ENCODE measurements around the gene RYR1. TPM values are rescaled to one million over a fixed set of nuclear protein-coding genes. Genes with fewer than 3 reads are reported as not detected.

RYR1 gene
- total and polyA plus RNA-seq, 2 of the 8 experiments (the other 6 are each of a cell fraction or from before 2014, with no cell fraction given), result 5.8 to 11.8 TPM

DNA sequence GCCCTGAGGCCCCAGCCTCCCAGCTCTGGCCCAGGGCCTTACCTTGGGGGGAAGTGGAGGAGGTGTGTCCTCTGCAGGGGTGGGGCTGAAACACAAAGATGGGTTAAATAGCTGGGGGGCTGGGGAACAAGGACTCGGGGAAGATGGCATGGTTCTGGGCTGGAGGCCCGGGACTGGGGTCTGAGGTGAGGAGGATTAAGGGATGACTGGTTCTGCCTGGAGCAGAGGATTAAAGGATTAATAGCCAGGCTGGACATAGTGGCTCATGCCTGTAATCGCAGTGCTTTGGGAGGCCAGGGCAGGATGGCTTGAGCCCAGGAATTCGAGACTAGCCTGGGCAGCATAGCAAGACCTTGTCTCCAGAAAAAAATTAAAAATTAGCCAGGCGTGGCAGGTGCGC is 172.6 kb downstream of the RYR1 start:
- Histone ChIP-seq H3K23me2 (ENCODE audit: low read depth, low read length) (no peaks in the 10 kb centered on the region), H3K56ac (replicated peaks; ENCODE audit: insufficient read length, low read depth, low read length) (no peak overlapping the region), H2BK12ac (ENCODE audit: low read depth, low read length) (0 out of 2 replicates have a peak overlapping the region, but pooled peaks have one; percentile 2), H3K79me1 (ENCODE audit: low read depth, low read length) (no peaks in the 10 kb centered on the region), H4K5ac (ENCODE audit: insufficient read length, low read depth, low read length) (no peak overlapping the region), H3K4me2 (ENCODE audit: insufficient read depth in 1 of 2, low read depth in 2 of 2, low read length in 2 of 2) (no peak overlapping the region), H3K14ac (ENCODE audit: insufficient read length) (no peak overlapping the region), H3K9ac (replicated peaks in 1 of 4; ENCODE audit: extremely low read depth in 1 of 4, low read depth in 3 of 4, low read length in 3 of 4) (no peak overlapping the region), H2BK20ac (ENCODE audit: low read length) (no peak overlapping the region), H2AK5ac (ENCODE audit: low read depth, low read length) (no peak overlapping the region), H2BK5ac (ENCODE audit: low read depth, low read length) (no peak overlapping the region), H2BK120ac (replicated peaks; ENCODE audit: low read depth, low read length) (no peak overlapping the region), H3K18ac (ENCODE audit: extremely low read depth, low read length) (no peak overlapping the region), H4K91ac (replicated peaks; ENCODE audit: insufficient read length, low read length) (no peak overlapping the region), H3K4me3 (ENCODE audit: extremely low read depth in 1 of 4, insufficient read depth in 2 of 4, low read depth in 3 of 4, low read length in 4 of 4) (no peak overlapping the region), H4K8ac (ENCODE audit: extremely low read depth, insufficient read depth, low read length) (no peak overlapping the region), H2BK15ac (ENCODE audit: low read length) (no peak overlapping the region), H4K20me1 (replicated peaks in 1 of 2; ENCODE audit: control insufficient read depth in 1 of 2, insufficient read depth in 2 of 2, low read length in 2 of 2) (no peaks in the 10 kb centered on the region), H3K79me2 (ENCODE audit: control insufficient read depth in 1 of 2, insufficient read depth in 2 of 2, low read length in 2 of 2) (no peaks in the 10 kb centered on the region), H2AFZ (ENCODE audit: low read length) (no peak overlapping the region), H3K27ac (ENCODE audit: low read depth, low read length) (no peak overlapping the region), H3K23ac (ENCODE audit: insufficient read length) (no peak overlapping the region), H3K4ac (replicated peaks; ENCODE audit: insufficient read length, low read depth, low read length) (no peak overlapping the region), H3K4me1 (replicated peaks in 1 of 4; ENCODE audit: control insufficient read depth in 3 of 4, insufficient read depth in 4 of 4, low read length in 3 of 4) (no peaks in the 10 kb centered on the region), H3K27me3 (replicated peaks in 1 of 4; ENCODE audit: control insufficient read depth in 3 of 4, extremely low read depth in 1 of 4, insufficient read depth in 3 of 4, low read length in 3 of 4) (no peaks in the 10 kb centered on the region), H3K36me3 (ENCODE audit: control insufficient read depth in 2 of 4, insufficient read depth in 4 of 4, low read length in 3 of 4) (no peaks in the 10 kb centered on the region), H3K9me3 (ENCODE audit: insufficient read depth in 2 of 2, low read depth in 1 of 2, low read length in 1 of 2) (no peaks in the 10 kb centered on the region)
- FAIRE-seq (no peak), DNase-seq (ENCODE audit: low read depth in 1 of 2, low spot score in 2 of 2) (no peak)
- POLR2A ChIA-PET (ENCODE audit: partially characterized antibody), result interaction anchor here (0.8 to 2.2 kb wide), 3 partner anchors 9 to 13 kb away, joined by 3 to 7 read pairs (median 4); no protein-coding TSS in a partner anchor
- CTCF ChIA-PET (ENCODE audit: partially characterized antibody), result interaction anchor here (1.4 kb wide), 1 partner anchor 12 kb away, joined by 4 read pairs; the partner anchor contains the start of gene EIF3K
- no peak for TF ChIP-seq CBX5 (IDR thresholded peaks at IDR 0.05; ENCODE audit: low read depth, low read length)
- no peak for TF ChIP-seq FOSL1 (IDR thresholded peaks at IDR 0.05; ENCODE audit: insufficient read depth, low read depth, low read length)
- no peak for TF ChIP-seq NRF1 (IDR thresholded peaks at IDR 0.05; ENCODE audit: low read depth, low read length)
- no peak for TF ChIP-seq TBP (IDR thresholded peaks at IDR 0.05; ENCODE audit: low read depth, low read length)
- no peak for TF ChIP-seq BACH1 (IDR thresholded peaks at IDR 0.05; ENCODE audit: low read length)
- no peak for TF ChIP-seq YY1 (IDR thresholded peaks at IDR 0.05; ENCODE audit: low read depth, low read length)
- TF ChIP-seq BCL11A (IDR thresholded peaks at IDR 0.05; ENCODE audit: low read depth in 2 of 2, low read length in 2 of 2), result no peak
- no peak for TF ChIP-seq CEBPB (IDR thresholded peaks at IDR 0.05; ENCODE audit: low read depth, low read length)
- TF ChIP-seq SP2 (IDR thresholded peaks at IDR 0.05; ENCODE audit: low read length), result no peak
- no peak for TF ChIP-seq POLR2AphosphoS5 (IDR thresholded peaks at IDR 0.05; ENCODE audit: low read depth, low read length)
- no peak for TF ChIP-seq SRF (IDR thresholded peaks at IDR 0.05; ENCODE audit: low read depth, low read length)
- TF ChIP-seq SIRT6 (IDR thresholded peaks at IDR 0.05; ENCODE audit: low read length), result no peak
- no peak for TF ChIP-seq HDAC2 (IDR thresholded peaks at IDR 0.05; ENCODE audit: borderline replicate concordance in 1 of 2, low read depth in 2 of 2, low read length in 2 of 2)
- TF ChIP-seq TEAD4 (IDR thresholded peaks at IDR 0.05; ENCODE audit: low read depth, low read length), result no peak
- no peak for TF ChIP-seq ZNF274 (IDR thresholded peaks at IDR 0.05; ENCODE audit: borderline replicate concordance, extremely low read depth, low read length)
- no peak for TF ChIP-seq HDAC6 (IDR thresholded peaks at IDR 0.05; ENCODE audit: low read depth, low read length)
- WGBS, 2 experiments (ENCODE audit: extremely low coverage in 1 of 2, insufficient coverage in 1 of 2, insufficient read length in 1 of 2, insufficient replicate concordance in 2 of 2, low coverage in 1 of 2, low lambda C conversion rate in 2 of 2, missing lambda C conversion rate in 1 of 2), result 96% methylated on average over 6 of the region's 6 CpGs; no CpG with 5 or more reads in 1 of the 2 experiments
